LNCAP (cell line): ENCODE measurements around the gene C10orf71.

Experiments used
- TF ChIP-seq, protein P1 (sequence below): fragments of 450-650 bp; IDR thresholded peaks from 2 replicates; pipeline ENCODE4 v1.5.1; 2017; ENCODE audit warnings: mild to moderate bottlenecking

C10orf71 gene

DNA sequence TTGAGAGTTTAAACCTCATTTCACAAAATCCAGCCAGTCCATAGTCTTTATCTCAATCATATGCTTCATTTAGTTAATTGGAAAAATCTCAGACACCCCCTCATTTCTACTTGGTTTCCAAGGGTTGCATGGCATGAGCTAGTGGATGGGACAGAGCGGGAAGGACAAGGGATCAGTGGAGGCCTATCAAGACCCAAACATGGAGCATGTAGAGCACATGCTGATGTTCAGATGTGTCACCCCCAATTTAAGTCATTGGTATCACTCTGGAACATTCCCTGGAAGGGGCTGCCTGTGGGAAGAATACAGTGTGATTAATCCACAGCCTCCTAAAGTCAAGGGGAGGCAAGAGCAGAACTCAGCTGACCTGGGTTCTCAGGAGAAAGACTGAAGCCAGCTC is 2.3 kb downstream of the C10orf71 start:
- TF ChIP-seq, protein P1, sequence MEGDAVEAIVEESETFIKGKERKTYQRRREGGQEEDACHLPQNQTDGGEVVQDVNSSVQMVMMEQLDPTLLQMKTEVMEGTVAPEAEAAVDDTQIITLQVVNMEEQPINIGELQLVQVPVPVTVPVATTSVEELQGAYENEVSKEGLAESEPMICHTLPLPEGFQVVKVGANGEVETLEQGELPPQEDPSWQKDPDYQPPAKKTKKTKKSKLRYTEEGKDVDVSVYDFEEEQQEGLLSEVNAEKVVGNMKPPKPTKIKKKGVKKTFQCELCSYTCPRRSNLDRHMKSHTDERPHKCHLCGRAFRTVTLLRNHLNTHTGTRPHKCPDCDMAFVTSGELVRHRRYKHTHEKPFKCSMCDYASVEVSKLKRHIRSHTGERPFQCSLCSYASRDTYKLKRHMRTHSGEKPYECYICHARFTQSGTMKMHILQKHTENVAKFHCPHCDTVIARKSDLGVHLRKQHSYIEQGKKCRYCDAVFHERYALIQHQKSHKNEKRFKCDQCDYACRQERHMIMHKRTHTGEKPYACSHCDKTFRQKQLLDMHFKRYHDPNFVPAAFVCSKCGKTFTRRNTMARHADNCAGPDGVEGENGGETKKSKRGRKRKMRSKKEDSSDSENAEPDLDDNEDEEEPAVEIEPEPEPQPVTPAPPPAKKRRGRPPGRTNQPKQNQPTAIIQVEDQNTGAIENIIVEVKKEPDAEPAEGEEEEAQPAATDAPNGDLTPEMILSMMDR: no peak

DNA sequence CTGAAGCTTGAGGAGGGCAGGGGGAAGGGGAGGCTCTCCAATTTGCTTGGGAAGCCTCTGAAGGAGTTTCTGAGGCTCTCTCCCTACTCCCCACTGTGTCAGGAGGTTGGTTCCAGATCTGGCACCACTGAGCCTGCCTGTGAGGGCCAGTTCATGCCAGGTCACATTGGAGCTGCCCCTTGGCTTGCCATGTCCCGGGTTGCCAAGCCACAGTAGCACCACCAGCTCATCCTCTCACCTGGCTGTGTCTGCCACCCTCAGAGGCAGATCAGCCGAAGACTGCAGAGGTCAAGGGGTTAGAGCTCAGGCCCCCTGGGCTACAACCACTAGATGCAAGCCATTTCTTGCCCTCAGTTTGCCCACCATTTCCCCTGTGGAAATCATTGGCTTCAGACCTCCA is 3.1 kb downstream of the C10orf71 start:
- TF ChIP-seq, protein P1: no peak

DNA sequence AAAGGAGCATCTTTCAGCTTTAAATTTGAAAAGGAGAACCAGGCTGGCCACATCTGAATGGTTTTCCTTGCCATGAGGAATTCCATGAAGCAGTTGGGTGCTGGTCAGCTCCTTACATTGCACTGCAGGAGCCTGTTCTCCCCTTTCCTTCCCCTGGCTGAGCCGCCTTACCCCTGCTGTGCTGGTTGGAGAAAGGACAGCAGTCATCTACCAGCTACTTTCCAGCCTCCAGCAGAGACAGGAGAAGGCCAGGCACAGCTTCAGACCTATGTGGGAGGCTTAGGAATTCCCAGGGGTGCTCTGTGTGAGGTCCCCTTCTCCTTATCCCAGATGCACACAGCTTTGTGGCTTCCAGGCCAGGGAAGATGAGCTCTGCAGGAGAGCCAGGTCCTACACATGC is 4.7 kb downstream of the C10orf71 start:
- TF ChIP-seq, protein P1: no peak

DNA sequence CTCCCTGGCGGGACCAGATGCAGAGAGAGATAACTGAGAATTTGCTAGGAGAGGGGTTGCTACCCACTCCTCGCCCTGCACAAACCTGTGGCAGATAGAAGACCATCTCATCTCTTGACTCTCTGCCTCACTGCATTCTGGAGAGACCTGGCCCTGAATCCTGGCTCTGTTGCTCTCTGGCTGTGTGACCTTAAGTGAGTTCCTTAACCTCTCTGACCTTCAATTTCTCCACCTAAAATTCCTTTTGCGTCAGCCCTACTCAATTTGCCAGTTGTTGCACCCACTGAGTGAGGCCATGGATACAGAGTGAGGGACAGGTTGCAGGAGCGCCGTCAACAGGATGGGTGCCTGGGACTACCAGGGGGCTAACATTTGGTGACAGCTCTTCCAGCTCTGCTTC is 5.2 kb downstream of the C10orf71 start:
- TF ChIP-seq, protein P1: no peak

DNA sequence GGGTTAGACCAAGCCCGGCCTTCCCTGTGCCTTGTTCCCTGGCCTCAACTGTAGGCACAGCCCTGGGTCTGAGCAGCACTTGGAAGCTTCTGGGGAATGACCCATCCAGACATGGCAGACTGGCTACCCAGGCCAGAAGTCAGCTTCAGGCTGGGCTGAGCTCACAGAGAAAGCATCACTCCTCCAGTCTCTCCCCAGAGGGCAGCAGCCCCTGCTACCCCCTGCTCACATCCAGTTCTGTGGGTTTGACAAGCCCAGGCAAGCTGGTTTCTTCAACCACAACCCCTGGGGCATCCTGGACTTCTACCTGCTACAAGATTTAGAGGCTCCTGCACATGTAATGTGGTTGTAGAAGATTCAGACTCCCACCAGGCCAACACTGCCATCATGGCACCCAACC is 9.0 kb downstream of the C10orf71 start:
- TF ChIP-seq, protein P1: no peak

DNA sequence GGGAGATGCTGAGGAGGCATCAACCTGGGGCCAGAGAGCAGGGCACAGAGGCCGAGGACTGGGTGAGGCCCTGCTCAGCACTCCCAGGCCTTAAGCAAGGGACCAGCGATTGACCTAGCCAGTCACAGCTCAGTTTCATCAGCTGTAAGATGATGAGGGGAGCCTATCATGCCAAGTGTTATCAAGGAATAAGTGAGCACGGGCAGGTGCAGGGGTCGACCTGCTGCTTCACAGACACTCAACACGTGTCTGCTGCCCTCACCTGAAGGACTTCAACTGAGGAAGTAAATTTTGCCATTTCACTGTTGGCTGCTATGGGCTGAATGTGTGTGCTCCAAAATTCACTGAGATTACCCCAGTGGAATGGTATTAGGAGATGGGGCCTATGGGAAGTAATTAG is 9.9 kb downstream of the C10orf71 start:
- TF ChIP-seq, protein P1: no peak

DNA sequence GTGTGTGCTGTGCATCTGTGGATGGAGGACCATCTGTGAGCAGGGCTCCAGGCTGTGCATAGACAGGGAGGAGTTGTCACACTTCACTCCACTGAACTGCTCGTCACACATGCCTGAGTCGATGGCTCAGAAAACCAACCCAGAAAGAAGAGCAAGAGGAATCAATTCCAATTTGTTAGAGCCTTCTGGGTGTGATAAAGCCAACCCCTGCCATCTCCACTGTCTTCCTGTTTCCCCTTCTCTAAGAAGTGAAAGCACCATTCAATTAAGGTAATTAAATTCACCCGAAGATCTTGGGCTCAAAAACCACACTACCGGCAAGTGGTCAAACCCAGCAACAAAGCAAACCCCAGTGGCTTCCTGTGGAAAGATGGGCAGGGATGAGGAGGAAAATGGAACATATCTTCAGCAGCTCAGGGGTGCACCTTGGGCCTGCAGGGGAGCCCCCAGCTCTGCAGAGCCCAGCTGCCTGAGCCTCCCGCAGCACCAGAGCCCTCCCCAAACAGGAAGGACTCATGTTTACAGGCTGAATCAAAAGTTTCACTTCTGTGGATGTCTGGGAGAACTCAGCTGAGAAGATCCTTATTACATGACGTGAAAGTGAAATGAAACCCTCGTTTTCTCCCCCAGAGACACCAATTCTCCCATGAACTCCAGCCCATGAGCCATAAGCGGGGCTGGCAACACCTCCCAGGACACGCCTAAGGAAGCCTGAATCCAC is 10.9 kb downstream of the C10orf71 start:
- TF ChIP-seq, protein P1: no peak

DNA sequence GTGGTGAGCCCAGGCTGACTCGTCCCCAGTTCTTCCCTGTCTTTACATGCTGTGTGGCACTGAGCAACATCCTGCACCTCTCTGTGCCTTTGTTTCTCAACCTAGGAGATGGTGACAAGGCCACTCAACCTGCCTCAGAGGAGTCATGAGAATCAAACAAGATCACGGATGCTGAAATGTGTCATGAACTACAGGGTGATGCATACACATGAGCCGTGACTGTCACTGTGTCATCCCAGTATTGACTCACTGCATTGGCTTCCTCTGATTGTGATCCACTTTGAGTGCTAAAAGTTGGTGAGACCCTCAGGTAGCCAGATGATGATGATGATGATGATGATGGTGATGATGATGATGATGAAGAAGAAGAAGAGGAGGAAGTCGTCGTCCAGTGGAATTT is 11.5 kb downstream of the C10orf71 start:
- TF ChIP-seq, protein P1: no peak
